GM12801 (cell line): ENCODE measurements around the gene DAP.

Source experiments
- TF ChIP-seq, protein P1 (sequence below): IDR thresholded peaks from one replicate; pipeline ENCODE4 v1.5.1; 2011; ENCODE audit warnings: control low read depth; ENCODE audit not compliant: insufficient read length; ENCODE audit errors: extremely low read depth

DAP gene

DNA sequence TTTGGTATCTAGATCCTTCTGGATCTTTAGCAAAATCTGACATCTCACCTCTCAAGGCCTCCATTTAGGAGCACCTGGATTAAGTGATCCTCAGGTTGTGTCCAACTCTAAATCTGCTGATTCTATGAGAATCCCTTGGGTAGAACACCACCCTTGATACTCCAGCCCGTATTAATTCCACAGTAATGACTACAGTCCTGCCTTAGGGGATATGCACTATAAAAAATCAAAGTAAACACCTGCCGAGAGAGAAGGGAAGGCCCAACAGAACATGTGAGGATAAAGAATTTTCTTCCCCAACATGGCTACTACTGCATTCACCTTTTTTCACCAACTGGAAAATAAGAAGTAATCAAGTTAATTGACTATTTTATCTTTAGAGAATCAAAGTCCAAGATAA is 27.6 kb downstream of the DAP start:
- TF ChIP-seq, protein P1, sequence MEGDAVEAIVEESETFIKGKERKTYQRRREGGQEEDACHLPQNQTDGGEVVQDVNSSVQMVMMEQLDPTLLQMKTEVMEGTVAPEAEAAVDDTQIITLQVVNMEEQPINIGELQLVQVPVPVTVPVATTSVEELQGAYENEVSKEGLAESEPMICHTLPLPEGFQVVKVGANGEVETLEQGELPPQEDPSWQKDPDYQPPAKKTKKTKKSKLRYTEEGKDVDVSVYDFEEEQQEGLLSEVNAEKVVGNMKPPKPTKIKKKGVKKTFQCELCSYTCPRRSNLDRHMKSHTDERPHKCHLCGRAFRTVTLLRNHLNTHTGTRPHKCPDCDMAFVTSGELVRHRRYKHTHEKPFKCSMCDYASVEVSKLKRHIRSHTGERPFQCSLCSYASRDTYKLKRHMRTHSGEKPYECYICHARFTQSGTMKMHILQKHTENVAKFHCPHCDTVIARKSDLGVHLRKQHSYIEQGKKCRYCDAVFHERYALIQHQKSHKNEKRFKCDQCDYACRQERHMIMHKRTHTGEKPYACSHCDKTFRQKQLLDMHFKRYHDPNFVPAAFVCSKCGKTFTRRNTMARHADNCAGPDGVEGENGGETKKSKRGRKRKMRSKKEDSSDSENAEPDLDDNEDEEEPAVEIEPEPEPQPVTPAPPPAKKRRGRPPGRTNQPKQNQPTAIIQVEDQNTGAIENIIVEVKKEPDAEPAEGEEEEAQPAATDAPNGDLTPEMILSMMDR, result no peak

DNA sequence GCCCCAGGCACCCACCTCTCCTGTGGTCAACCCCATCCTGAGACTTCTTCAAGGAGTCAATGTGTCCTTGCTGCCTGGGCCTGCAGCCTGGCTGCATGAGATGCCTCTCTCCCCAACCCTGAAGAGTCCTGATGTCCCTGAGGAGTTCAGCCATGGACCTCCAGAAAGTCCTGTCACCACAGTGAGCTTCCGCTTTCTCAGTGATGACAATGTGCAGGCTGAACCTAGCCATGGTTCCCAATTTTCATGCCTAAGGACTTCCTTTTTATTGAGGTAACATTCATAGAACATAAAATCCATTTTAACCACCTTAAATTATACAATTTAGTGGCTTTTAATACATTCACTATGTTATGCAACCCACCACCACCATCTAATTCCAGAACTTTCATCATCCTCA is 29.1 kb downstream of the DAP start:
- TF ChIP-seq, protein P1, result no peak

DNA sequence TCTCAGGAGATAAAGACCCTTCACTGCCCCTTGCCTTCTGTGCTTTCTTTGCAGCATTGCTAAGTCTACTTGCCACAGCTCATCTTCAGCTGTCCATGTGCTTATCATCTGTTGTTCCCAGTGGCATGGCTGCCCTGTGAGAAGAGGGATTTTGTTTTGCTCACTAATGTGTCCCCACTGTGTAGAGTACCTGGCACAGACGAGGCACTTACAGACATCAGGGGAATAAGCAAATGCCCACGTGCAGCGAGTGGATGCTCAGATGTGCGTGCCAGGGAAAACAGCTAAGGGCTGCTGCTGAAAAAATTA is 31.0 kb downstream of the DAP start:
- TF ChIP-seq, protein P1, result no peak

DNA sequence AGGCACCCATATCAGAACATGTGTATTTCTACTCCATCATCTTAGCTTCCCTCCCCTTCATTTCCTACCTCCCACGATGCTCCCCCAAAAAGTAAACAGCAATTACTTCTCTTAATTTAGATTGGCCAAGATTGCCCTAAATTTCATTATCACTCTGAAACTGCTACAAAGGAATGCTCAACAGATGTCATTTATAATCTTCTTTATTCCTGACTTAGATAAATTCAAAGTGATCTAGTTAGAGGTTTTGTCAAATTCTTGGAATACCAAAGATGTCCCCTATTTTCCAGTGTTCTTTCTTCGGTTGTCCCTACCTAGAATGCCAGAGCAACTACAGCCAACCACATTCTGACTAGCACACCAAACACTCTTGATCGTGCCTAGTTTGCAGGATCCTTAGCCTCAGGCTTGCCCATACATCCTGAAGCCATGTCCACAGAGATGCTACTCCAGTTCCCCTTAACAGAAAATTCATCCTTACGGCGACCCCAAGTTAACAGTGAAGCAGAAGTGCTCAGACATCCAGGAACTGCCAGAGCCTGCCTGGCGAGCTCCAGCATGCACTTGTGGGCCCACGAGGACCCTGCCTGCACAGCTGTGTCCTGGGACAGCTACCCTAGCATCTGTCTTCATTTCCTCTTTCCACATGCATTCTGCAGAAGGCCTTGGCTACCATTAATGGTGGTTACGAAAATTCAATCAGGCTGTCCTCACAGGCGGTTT is 31.6 kb downstream of the DAP start:
- TF ChIP-seq, protein P1, result no peak

DNA sequence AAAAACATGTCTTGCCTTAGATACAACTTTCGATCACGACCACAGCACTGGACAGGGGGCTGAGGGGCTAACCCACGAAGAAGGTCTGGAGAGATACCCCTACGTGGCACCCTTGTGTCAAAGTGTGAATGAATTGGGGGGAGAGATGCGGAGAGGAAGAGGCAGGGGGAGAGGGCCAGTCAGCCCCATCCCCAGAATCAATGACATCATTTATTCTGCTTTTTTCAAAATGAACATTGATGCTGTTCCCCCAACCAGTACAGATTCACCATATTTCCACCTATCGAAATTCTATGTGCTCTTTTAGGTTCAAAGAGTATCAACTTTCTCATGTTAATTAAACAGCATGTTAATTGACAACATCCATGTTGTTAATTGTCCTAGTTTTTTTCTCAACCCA is 32.4 kb downstream of the DAP start:
- TF ChIP-seq, protein P1, result no peak

DNA sequence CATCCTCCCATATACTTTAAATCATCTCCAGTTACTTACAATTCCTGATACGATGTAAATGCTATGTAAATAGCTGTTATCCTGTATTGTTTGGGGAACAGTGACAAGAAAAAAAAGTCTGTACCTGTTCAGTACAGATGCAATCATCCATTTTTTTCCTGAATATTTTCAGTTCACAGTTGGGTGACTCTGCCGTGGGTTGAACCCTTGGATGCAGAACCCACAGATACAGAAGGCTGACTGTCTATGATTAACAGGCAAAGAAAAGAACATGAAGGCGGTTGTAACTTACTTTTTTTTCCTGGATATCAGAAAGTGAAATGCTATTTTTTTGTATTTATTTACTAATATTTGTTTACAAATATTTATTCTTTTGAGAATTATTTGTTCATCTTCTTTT is 33.2 kb downstream of the DAP start:
- TF ChIP-seq, protein P1, result no peak

DNA sequence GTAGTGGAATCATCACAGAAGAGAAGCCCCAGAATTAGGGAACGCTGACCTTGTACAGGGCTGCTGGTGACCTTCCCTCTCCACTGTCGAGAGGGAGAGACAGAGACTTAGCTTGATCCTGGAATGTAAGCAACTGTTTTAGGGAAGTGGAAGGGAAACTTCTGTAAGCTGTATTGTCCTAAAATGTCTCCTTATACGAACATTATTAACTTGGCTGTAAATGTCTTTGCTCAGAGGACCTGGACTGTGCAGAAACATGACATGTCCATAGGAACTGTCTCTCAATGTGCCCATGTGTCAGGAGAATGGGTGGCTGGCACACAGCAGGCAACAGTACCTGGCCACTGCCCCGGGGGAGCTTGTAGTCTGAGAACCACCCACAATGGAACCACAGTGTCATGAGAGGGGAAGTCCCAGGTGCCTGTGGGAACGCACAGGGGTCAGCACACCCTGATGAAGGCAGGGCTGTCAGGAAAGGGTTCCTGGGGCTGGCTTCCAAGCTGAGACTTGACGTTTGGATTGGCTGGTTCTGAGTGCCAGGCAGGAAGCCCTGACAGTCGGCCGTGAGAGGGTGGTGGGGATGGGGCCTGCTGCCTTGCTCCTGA is 34.0 kb downstream of the DAP start:
- TF ChIP-seq, protein P1, result no peak
